K562 (cell line): ENCODE results near the gene HMSD. TPM values are rescaled to one million over a fixed set of nuclear protein-coding genes. Genes with fewer than 3 reads are reported as not detected.
"Not testable (repeated sequence)": the region's sequence is repeated elsewhere in the genome, so short reads cannot be mapped to it uniquely, and the experiment has no call there.

Source experiments
- ATAC-seq: fragments of 200-7000 bp; cut with Tn5 transposase; 3 replicates; pipeline ENCODE4 v1.9.1; 2020; ENCODE audit warnings: moderate library complexity
- BruUV-seq: library from RNA; stranded (reverse); fragments of 400-500 nt; replicated peaks from 2 replicates; lab custom pipeline; 2021; lab: Mats Ljungman, UMichigan
- CTCF ChIA-PET: fragments of 300-600 bp; formaldehyde crosslinking; extraction: SDS; loops from one replicate; lab custom pipeline; 2021; ENCODE audit warnings: low intra/inter-chr PET ratio; lab: Yijun Ruan, JAX
- POLR2A ChIA-PET: fragments of 300-600, 350-650 bp; sonication (Branson Sonifier 250); formaldehyde crosslinking; extraction: SDS; loops from one replicate; lab custom pipeline; 2021; ENCODE audit warnings: antibody characterized with exemption, inconsistent platforms; lab: Yijun Ruan, JAX
- DNase-seq, 4 experiments: peaks; one replicate each; pipeline versions ENCODE4 v3.0.0 to v3.0.0-alpha.2; 2011 to 2018; ENCODE audit warnings: low spot score in 3 of 4, mixed read lengths in 3 of 4; ENCODE audit errors: extremely low read depth in 1 of 4
- FAIRE-seq: peaks from 2 replicates; lab custom pipeline; 2011; peaks lifted over from hg19 to GRCh38; lab: Jason Lieb, UNC
- H2AFZ ChIP-seq: 2 replicates; pipeline ENCODE4 v1.6.0; 2011; ENCODE audit warnings: low read depth, low read length, control low read depth, inconsistent platforms
- H3K27ac ChIP-seq: fragments of 200-600 bp; 3 replicates; pipeline ENCODE4 v1.8.0; 2011; ENCODE audit warnings: low read depth, mild to moderate bottlenecking, control low read depth, inconsistent platforms, low read length, moderate library complexity, mixed read lengths; ENCODE audit errors: extremely low read depth
- H3K27me3 ChIP-seq, 2 experiments: fragments of 300-600 bp in 1 of 2; 2 replicates in 1 of 2; 3 replicates in 1 of 2; pipeline versions ENCODE4 v1.6.0 to v1.8.0; 2011; ENCODE audit warnings: inconsistent platforms in 2 of 2, low read length in 2 of 2, mild to moderate bottlenecking in 1 of 2, mixed read lengths in 1 of 2, moderate library complexity in 1 of 2; ENCODE audit not compliant: control insufficient read depth in 2 of 2, insufficient read depth in 2 of 2
- H3K36me3 ChIP-seq: fragments of 300-600 bp; 3 replicates; pipeline ENCODE4 v1.8.0; 2011; ENCODE audit warnings: mild to moderate bottlenecking, low read length, inconsistent platforms; ENCODE audit not compliant: control insufficient read depth, insufficient read depth
- H3K4me1 ChIP-seq, 2 experiments: fragments of 200-600 bp in 1 of 2; replicated peaks in 1 of 2; 2 replicates in 1 of 2; 3 replicates in 1 of 2; pipeline versions ENCODE4 v1.5.1 to v1.8.0; 2011; ENCODE audit warnings: inconsistent platforms in 2 of 2, low read length in 2 of 2, mild to moderate bottlenecking in 1 of 2, mixed read lengths in 1 of 2, moderate library complexity in 1 of 2; ENCODE audit not compliant: control insufficient read depth in 2 of 2, insufficient read depth in 2 of 2
- H3K4me2 ChIP-seq: 2 replicates; pipeline ENCODE4 v1.6.1; 2011; ENCODE audit warnings: low read length, control low read depth, inconsistent platforms, mixed read lengths; ENCODE audit not compliant: insufficient read depth
- H3K4me3 ChIP-seq: fragments of 200-600 bp; sonication (generic), shearing (Covaris generic); 2 replicates; pipeline ENCODE4 v1.5.1; 2016; ENCODE audit warnings: control low read depth, inconsistent platforms
- H3K79me2 ChIP-seq: fragments of 200-600 bp; 3 replicates; pipeline ENCODE4 v1.8.0; 2011; ENCODE audit warnings: low read length, inconsistent platforms; ENCODE audit not compliant: control insufficient read depth, insufficient read depth
- H3K9ac ChIP-seq, 2 experiments: 2 replicates each; pipeline versions ENCODE4 v1.6.0 to v1.6.1; 2011; ENCODE audit warnings: low read depth in 2 of 2, low read length in 2 of 2, control low read depth in 1 of 2, inconsistent platforms in 1 of 2, mild to moderate bottlenecking in 1 of 2, mixed read lengths in 1 of 2; ENCODE audit not compliant: insufficient read depth in 1 of 2
- H3K9me1 ChIP-seq: one replicate; pipeline ENCODE4 v1.6.0; 2011; ENCODE audit warnings: inconsistent platforms, mild to moderate bottlenecking, low read length, moderate library complexity; ENCODE audit not compliant: control insufficient read depth, insufficient read depth
- H3K9me3 ChIP-seq: replicated peaks from 2 replicates; pipeline ENCODE4 v1.5.1; 2011; ENCODE audit warnings: low read depth, low read length, inconsistent platforms; ENCODE audit not compliant: control insufficient read depth, insufficient read depth
- H4K20me1 ChIP-seq: replicated peaks from 2 replicates; pipeline ENCODE4 v1.6.1; 2011; ENCODE audit warnings: low read length, inconsistent platforms, mixed read lengths; ENCODE audit not compliant: control insufficient read depth, insufficient read depth
- MYC ChIP-seq, 2 experiments: fragments of 250-450 bp in 1 of 2; sonication (Bioruptor Pico) in 1 of 2; IDR thresholded peaks; 2 replicates each; pipeline versions ENCODE4 v1.5.1 to v1.6.1; 2012 to 2021; ENCODE audit warnings: low read depth in 2 of 2, borderline replicate concordance in 1 of 2, improper control_type of control experiment in 1 of 2, low read length in 1 of 2, mild to moderate bottlenecking in 1 of 2, moderate library complexity in 1 of 2
- MYNN ChIP-seq, 2 experiments: sonication (generic); formaldehyde crosslinking in 1 of 2; IDR thresholded peaks; 2 replicates each; pipeline versions ENCODE4 v1.5.0 to v1.6.1; 2016 to 2020; ENCODE audit warnings: antibody characterized with exemption in 1 of 2, missing genetic modification reagents in 1 of 2
- SMARCA5 ChIP-seq: fragments of 450-650 bp; IDR thresholded peaks from 2 replicates; pipeline ENCODE4 v1.6.1; 2016
- ZNF785 ChIP-seq: fragments of 250-450 bp; sonication (Bioruptor Pico); IDR thresholded peaks from 2 replicates; pipeline ENCODE4 v1.4.0; 2020; ENCODE audit warnings: mild to moderate bottlenecking
- in situ Hi-C: fragments of 300-500 bp; cut with MboI; formaldehyde crosslinking; loops from 4 replicates; pipeline ENCODE4 v1.15.0; 2018; ENCODE audit warnings: inconsistent platforms, mixed read lengths
- intact Hi-C: fragments of 100-400 bp; cut with micrococcal nuclease; formaldehyde crosslinking; loops from 2 replicates; pipeline ENCODE4 v1.14.2; 2022
- polyA plus RNA-seq, 8 experiments: library from polyadenylated mRNA; depleted of rRNA in 4 of 8; stranded (reverse) in 5 of 8; unstranded in 3 of 8; fragments of >200 nt; fragmentation: Nextera tagmentation in 2 of 8; fragmentation: Illumina TruSeq in 1 of 8; extraction: Ambion mirVana in 2 of 8; extraction: Trizol in 1 of 8; gene quantifications; 2 replicates each; pipeline versions ENCODE4 v1.2.1 to v1.2.3, GENCODE V29; 2011 to 2014; ENCODE audit warnings: inconsistent platforms in 1 of 8, missing spikeins in 1 of 8
- total RNA-seq, 7 experiments: library from RNA; depleted of rRNA in 6 of 7; stranded (reverse); fragments of >200 nt in 6 of 7; fragmentation: Illumina TruSeq in 2 of 7; extraction: Trizol in 2 of 7; gene quantifications; 2 replicates each; pipeline versions ENCODE4 v1.2.1 to v1.2.3, GENCODE V29; 2011 to 2021; ENCODE audit warnings: low replicate concordance in 1 of 7
- TF ChIP-seq, protein P1 (sequence below): fragments of 150-350 bp; IDR thresholded peaks from 2 replicates; pipeline ENCODE4 v1.6.1; 2014; ENCODE audit warnings: low read depth, mild to moderate bottlenecking, low read length, borderline replicate concordance

HMSD gene
- total and polyA plus RNA-seq, 9 of the 15 experiments (the other 6 are each of a cell fraction or from before 2014, with no cell fraction given): 0.18 to 0.39 (median 0.33) TPM; not detected in 6

DNA sequence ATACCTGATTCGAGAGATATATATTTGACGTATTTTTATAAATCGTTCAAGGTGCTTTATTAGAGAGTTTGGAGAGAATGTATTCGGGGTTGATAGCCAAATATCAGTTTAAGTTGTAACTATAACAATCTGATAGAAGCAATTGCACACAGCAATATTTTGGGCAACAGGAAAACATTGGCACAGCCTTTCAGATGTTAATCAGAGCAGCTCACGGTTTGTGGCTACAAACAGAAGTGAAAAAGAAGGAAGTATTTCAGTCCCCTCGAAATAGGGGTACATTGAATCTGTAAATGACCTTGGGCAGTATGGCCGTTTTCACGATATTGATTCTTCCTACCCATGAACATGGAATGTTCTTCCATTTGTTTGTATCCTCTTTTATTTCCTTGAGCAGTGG is 20.8 kb upstream of the HMSD start (continued):
- TF ChIP-seq MYC (IDR thresholded peaks at IDR 0.05; ENCODE audit: low read depth, low read length) (no peak), MYC (CRISPR knock-in tag; IDR thresholded peaks at IDR 0.05; ENCODE audit: borderline replicate concordance, low read depth) (no peak), MYNN (IDR thresholded peaks at IDR 0.05) (no peak), MYNN (CRISPR knock-in tag; IDR thresholded peaks at IDR 0.05) (no peak), SMARCA5 (no peak), ZNF785 (CRISPR knock-in tag) (no peak)
- TF ChIP-seq, protein P1, sequence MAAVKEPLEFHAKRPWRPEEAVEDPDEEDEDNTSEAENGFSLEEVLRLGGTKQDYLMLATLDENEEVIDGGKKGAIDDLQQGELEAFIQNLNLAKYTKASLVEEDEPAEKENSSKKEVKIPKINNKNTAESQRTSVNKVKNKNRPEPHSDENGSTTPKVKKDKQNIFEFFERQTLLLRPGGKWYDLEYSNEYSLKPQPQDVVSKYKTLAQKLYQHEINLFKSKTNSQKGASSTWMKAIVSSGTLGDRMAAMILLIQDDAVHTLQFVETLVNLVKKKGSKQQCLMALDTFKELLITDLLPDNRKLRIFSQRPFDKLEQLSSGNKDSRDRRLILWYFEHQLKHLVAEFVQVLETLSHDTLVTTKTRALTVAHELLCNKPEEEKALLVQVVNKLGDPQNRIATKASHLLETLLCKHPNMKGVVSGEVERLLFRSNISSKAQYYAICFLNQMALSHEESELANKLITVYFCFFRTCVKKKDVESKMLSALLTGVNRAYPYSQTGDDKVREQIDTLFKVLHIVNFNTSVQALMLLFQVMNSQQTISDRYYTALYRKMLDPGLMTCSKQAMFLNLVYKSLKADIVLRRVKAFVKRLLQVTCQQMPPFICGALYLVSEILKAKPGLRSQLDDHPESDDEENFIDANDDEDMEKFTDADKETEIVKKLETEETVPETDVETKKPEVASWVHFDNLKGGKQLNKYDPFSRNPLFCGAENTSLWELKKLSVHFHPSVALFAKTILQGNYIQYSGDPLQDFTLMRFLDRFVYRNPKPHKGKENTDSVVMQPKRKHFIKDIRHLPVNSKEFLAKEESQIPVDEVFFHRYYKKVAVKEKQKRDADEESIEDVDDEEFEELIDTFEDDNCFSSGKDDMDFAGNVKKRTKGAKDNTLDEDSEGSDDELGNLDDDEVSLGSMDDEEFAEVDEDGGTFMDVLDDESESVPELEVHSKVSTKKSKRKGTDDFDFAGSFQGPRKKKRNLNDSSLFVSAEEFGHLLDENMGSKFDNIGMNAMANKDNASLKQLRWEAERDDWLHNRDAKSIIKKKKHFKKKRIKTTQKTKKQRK: no peak

DNA sequence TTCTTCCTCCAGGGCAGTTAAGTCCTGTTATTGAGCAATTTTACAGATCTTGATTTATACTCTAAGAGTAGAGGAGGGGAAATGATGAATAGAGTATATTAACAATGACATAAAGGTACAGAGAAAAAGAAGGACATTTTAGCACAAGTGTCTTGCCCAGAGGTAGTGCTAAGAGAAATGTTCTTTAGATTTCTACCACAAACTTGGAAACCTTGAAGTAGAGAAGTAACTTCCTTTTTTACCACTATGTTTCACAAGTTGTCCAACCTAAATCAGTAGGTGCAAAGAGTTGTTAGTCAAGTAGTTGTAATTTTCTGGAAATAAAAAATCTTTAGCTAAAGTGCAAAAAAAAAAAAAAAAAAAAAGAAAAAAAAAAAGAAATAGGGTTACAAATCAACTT is 19.7 kb upstream of the HMSD start:
- H3K27me3 ChIP-seq, BruUV-seq, H3K9me1 ChIP-seq, H3K36me3 ChIP-seq, H3K4me1 ChIP-seq, H4K20me1 ChIP-seq, H3K4me3 ChIP-seq, H2AFZ ChIP-seq, DNase-seq, CTCF ChIA-PET, H3K79me2 ChIP-seq, H3K4me2 ChIP-seq, ATAC-seq, H3K9me3 ChIP-seq, H3K27ac ChIP-seq, H3K9ac ChIP-seq, POLR2A ChIA-PET, in situ Hi-C loops, FAIRE-seq, intact Hi-C loops: not testable (repeated sequence)
